Measurements from ENCODE around the gene SPIB.

DNA sequence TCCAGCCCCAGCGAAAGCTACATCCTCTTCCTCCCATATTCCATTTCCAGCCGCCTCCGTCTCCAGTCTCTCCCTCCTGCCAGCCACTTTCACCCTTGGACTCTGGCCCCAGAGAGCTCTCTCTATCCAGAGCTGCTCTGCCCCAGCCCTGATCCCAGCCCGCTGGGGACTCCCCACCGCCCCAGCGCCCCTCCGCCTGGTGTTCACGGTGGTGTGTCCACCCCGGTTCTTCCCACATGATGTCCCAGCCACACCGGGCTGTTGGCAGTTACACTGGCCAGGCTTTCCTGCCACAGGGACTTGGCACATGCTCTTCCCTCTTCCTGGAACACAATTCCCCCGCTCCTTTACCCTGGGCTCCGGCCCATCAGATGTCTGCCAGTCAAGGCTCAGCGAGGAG is 46.3 kb downstream of the SPIB start:
- TF ChIP-seq POLR2A (IDR thresholded peaks at IDR 0.05), result no peak
- TF ChIP-seq POLR2AphosphoS5 (IDR thresholded peaks at IDR 0.05), result no peak
- TF ChIP-seq, protein P1, sequence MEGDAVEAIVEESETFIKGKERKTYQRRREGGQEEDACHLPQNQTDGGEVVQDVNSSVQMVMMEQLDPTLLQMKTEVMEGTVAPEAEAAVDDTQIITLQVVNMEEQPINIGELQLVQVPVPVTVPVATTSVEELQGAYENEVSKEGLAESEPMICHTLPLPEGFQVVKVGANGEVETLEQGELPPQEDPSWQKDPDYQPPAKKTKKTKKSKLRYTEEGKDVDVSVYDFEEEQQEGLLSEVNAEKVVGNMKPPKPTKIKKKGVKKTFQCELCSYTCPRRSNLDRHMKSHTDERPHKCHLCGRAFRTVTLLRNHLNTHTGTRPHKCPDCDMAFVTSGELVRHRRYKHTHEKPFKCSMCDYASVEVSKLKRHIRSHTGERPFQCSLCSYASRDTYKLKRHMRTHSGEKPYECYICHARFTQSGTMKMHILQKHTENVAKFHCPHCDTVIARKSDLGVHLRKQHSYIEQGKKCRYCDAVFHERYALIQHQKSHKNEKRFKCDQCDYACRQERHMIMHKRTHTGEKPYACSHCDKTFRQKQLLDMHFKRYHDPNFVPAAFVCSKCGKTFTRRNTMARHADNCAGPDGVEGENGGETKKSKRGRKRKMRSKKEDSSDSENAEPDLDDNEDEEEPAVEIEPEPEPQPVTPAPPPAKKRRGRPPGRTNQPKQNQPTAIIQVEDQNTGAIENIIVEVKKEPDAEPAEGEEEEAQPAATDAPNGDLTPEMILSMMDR (IDR thresholded peaks at IDR 0.05), result no peak
